Left lung (tissue), 10 donors: Measurements from ENCODE around the gene ATP10A. TPM values are rescaled to one million over a fixed set of nuclear protein-coding genes. Genes with fewer than 3 reads are reported as not detected.

ENCODE experiments used
- ATAC-seq: fragments of 200-7000 bp; cut with Tn5 transposase; one replicate; pipeline ENCODE4 v1.9.1; 2020; ENCODE audit warnings: moderate library complexity
- DNase-seq, 4 donors: peaks; one replicate each; pipeline ENCODE4 v3.0.0-alpha.2; 2013 to 2020
- H3K27ac ChIP-seq, 2 donors: fragments of 200-600 bp; sonication (generic) in 1 of 2; one replicate each; pipeline versions ENCODE4 v1.5.0 to v1.8.0; 2020 to 2021
- H3K27me3 ChIP-seq, 2 donors: fragments of 200-600 bp; sonication (generic) in 1 of 2; one replicate each; pipeline versions ENCODE4 v1.5.0 to v1.8.0; 2020 to 2021
- H3K36me3 ChIP-seq, 2 donors: fragments of 200-600 bp; sonication (generic) in 1 of 2; one replicate each; pipeline versions ENCODE4 v1.5.0 to v1.8.0; 2020 to 2021
- H3K4me1 ChIP-seq, 2 donors: fragments of 200-600 bp; one replicate each; pipeline ENCODE4 v1.8.0; 2021
- H3K4me3 ChIP-seq, 2 donors: fragments of 200-600 bp; sonication (generic) in 1 of 2; one replicate each; pipeline versions ENCODE4 v1.5.0 to v1.8.0; 2020 to 2021; ENCODE audit warnings: mild to moderate bottlenecking in 1 of 2
- H3K9me3 ChIP-seq, 2 donors: fragments of 200-600 bp; sonication (generic) in 1 of 2; one replicate each; pipeline versions ENCODE4 v1.5.0 to v1.8.0; 2020 to 2021
- intact Hi-C, 2 donors: fragments of 100-400 bp; cut with DNase I; formaldehyde crosslinking; loops; one replicate each; pipeline versions ENCODE4 v1.11.2 to v1.14.2; 2022
- polyA plus RNA-seq, 6 donors: library from polyadenylated mRNA; unstranded; fragments of 120-200 nt; gene quantifications; one replicate each; pipeline ENCODE4 v1.2.1, GENCODE V29; 2013; ENCODE audit not compliant: insufficient read length in 6 of 6
- total RNA-seq, 2 donors: library from RNA; stranded (reverse); fragmentation: NEBNext Ultra II Directional; extraction: Animal tissue kit (Norgen Biotek cat#: 25700); gene quantifications; one replicate each; pipeline ENCODE4 v1.2.1, GENCODE V29; 2021
- TF ChIP-seq, protein P1 (sequence below), 2 donors: fragments of 200-600 bp; sonication (generic) in 1 of 2; IDR thresholded peaks; one replicate each; pipeline versions ENCODE4 v1.5.0 to v1.8.0; 2021; ENCODE audit warnings: antibody characterized with exemption in 2 of 2
- donor health status: DM: no; HTN: yes; CAD: no.
- donor health status: DM: no; HTN: no; CAD: no.

ATP10A gene
- total and polyA plus RNA-seq, 8 donors, result 0.70 to 46.1 (median 0.87) TPM

- H3K4me3 ChIP-seq, result no peak overlapping the region
- TF ChIP-seq, protein P1, sequence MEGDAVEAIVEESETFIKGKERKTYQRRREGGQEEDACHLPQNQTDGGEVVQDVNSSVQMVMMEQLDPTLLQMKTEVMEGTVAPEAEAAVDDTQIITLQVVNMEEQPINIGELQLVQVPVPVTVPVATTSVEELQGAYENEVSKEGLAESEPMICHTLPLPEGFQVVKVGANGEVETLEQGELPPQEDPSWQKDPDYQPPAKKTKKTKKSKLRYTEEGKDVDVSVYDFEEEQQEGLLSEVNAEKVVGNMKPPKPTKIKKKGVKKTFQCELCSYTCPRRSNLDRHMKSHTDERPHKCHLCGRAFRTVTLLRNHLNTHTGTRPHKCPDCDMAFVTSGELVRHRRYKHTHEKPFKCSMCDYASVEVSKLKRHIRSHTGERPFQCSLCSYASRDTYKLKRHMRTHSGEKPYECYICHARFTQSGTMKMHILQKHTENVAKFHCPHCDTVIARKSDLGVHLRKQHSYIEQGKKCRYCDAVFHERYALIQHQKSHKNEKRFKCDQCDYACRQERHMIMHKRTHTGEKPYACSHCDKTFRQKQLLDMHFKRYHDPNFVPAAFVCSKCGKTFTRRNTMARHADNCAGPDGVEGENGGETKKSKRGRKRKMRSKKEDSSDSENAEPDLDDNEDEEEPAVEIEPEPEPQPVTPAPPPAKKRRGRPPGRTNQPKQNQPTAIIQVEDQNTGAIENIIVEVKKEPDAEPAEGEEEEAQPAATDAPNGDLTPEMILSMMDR (IDR thresholded peaks at IDR 0.05), result no peak
- H3K36me3 ChIP-seq, result no peaks in the 10 kb centered on the region
- ATAC-seq (no peak), DNase-seq (peak in 1 of 4 donors; percentile 62)
- H3K27ac ChIP-seq, result no peak overlapping the region
- H3K9me3 ChIP-seq, result no peaks in the 10 kb centered on the region
- intact Hi-C loops, result no loop called here
- H3K4me1 ChIP-seq, result no peaks in the 10 kb centered on the region
- no peaks in the 10 kb centered on the region for H3K27me3 ChIP-seq
Measured at GRCh38 chr15:25909325-25909724, 46.2 kb upstream of the ATP10A start.

- no peaks in the 10 kb centered on the region for H3K27me3 ChIP-seq
- no peak overlapping the region for H3K27ac ChIP-seq
- TF ChIP-seq, protein P1 (IDR thresholded peaks at IDR 0.05), result no peak
Measured at GRCh38 chr15:25905140-25905539, 42.0 kb upstream of the ATP10A start.

GRCh38 chr15:25903024-25903581 is 40.0 kb upstream of the ATP10A start:
- H3K27me3 ChIP-seq, result no peaks in the 10 kb centered on the region
- H3K36me3 ChIP-seq, result no peaks in the 10 kb centered on the region
- TF ChIP-seq, protein P1 (IDR thresholded peaks at IDR 0.05), result no peak
- ATAC-seq, result peak; percentile 90
- H3K4me3 ChIP-seq, result no peak overlapping the region
- DNase-seq, result peak in 2 of 4 donors; percentile 29 to 63
- H3K27ac ChIP-seq, result no peak overlapping the region
- no peaks in the 10 kb centered on the region for H3K9me3 ChIP-seq
- intact Hi-C loops, result no loop called here
- peaks cover 0 to 5% of the 10 kb centered on the region in 2 donors for H3K4me1 ChIP-seq

More at GRCh38 chr15:25905140-25905539, 42.0 kb upstream of the ATP10A start:
- H3K4me1 ChIP-seq, result peaks cover 0 to 5% of the 10 kb centered on the region in 2 donors
- no peaks in the 10 kb centered on the region for H3K36me3 ChIP-seq
- peak; percentile 33 for ATAC-seq
- no peak for DNase-seq
- no peaks in the 10 kb centered on the region for H3K9me3 ChIP-seq
- no peak overlapping the region for H3K4me3 ChIP-seq
- intact Hi-C loops, result no loop called here

GRCh38 chr15:25901811-25902605 is 38.9 kb upstream of the ATP10A start:
- Histone ChIP-seq H3K4me3 (no peak overlapping the region), H3K4me1 (peaks cover 0 to 5% of the 10 kb centered on the region in 2 donors), H3K27me3 (no peaks in the 10 kb centered on the region), H3K9me3 (no peaks in the 10 kb centered on the region), H3K27ac (no peak overlapping the region), H3K36me3 (no peaks in the 10 kb centered on the region)
- intact Hi-C loops, result no loop called here
- peak in 1 of 4 donors; percentile 48 for DNase-seq
- no peak for ATAC-seq
- TF ChIP-seq, protein P1 (IDR thresholded peaks at IDR 0.05), result no peak

- intact Hi-C loops, result no loop called here
- Histone ChIP-seq H3K27me3 (no peaks in the 10 kb centered on the region), H3K27ac (no peak overlapping the region), H3K4me1 (peaks cover 0 to 5% of the 10 kb centered on the region in 2 donors), H3K4me3 (no peak overlapping the region), H3K9me3 (no peaks in the 10 kb centered on the region), H3K36me3 (no peaks in the 10 kb centered on the region)
- no peak for DNase-seq
- no peak for ATAC-seq
- TF ChIP-seq, protein P1 (IDR thresholded peaks at IDR 0.05), result no peak
Measured at GRCh38 chr15:25900901-25901300, 37.8 kb upstream of the ATP10A start.
